GM12878 (cell line): Measurements from ENCODE around the gene CALY. TPM values are rescaled to one million over a fixed set of nuclear protein-coding genes. Genes with fewer than 3 reads are reported as not detected.

ENCODE experiments used
- ATAC-seq: fragments of 200-7000 bp; cut with Tn5 transposase; 3 replicates; pipeline ENCODE4 v1.9.1; 2020; ENCODE audit warnings: mild to moderate bottlenecking, moderate library complexity
- BruUV-seq: library from RNA; stranded (reverse); fragments of 400-500 nt; replicated peaks from 2 replicates; lab custom pipeline; 2021; lab: Mats Ljungman, UMichigan
- CTCF ChIA-PET: fragments of 300-600 bp; sonication (Branson Sonifier 250); formaldehyde crosslinking; extraction: SDS; loops from one replicate; lab custom pipeline; 2021; ENCODE audit warnings: inconsistent platforms; lab: Yijun Ruan, JAX
- POLR2A ChIA-PET: fragments of 350-600 bp; formaldehyde crosslinking; extraction: SDS; loops from one replicate; lab custom pipeline; 2021; ENCODE audit warnings: inconsistent platforms; lab: Charles Lee
- RAD21 ChIA-PET: fragments of 300-600 bp; sonication (Branson Sonifier 250); formaldehyde crosslinking; loops from one replicate; lab custom pipeline; 2023; ENCODE audit warnings: antibody characterized with exemption; ENCODE audit not compliant: unreplicated experiment; lab: Charles Lee
- SMC1A ChIA-PET: fragments of 300-600 bp; sonication (Branson Sonifier 250); formaldehyde crosslinking; loops from one replicate; lab custom pipeline; 2023; ENCODE audit not compliant: unreplicated experiment, uncharacterized antibody; lab: Charles Lee
- DNase-seq: peaks from one replicate; pipeline ENCODE4 v3.0.0-alpha.2; 2011; ENCODE audit warnings: low read depth, low spot score
- FAIRE-seq: peaks from 3 replicates; lab custom pipeline; 2011; peaks lifted over from hg19 to GRCh38; lab: Jason Lieb, UNC
- H2AFZ ChIP-seq: 2 replicates; pipeline ENCODE4 v1.6.0; 2011; ENCODE audit warnings: low read depth, low read length, control low read depth; ENCODE audit not compliant: control insufficient read depth
- H3K27ac ChIP-seq: 2 replicates; pipeline ENCODE4 v1.5.1; 2011; ENCODE audit warnings: control low read depth; ENCODE audit not compliant: control insufficient read depth, insufficient read depth
- H3K27me3 ChIP-seq, 2 experiments: replicated peaks in 1 of 2; 2 replicates each; pipeline versions ENCODE4 v1.6.0 to v1.6.1; 2011; ENCODE audit warnings: low read length in 1 of 2; ENCODE audit not compliant: control insufficient read depth in 2 of 2, insufficient read depth in 2 of 2
- H3K36me3 ChIP-seq, 2 experiments: 2 replicates each; pipeline ENCODE4 v1.5.1; 2011; ENCODE audit warnings: low read length in 1 of 2; ENCODE audit not compliant: control insufficient read depth in 2 of 2, insufficient read depth in 2 of 2
- H3K4me1 ChIP-seq: 2 replicates; pipeline ENCODE4 v1.6.1; 2011; ENCODE audit warnings: mild to moderate bottlenecking, low read length, moderate library complexity, mixed read lengths; ENCODE audit not compliant: control insufficient read depth, insufficient read depth
- H3K4me2 ChIP-seq: 2 replicates; pipeline ENCODE4 v1.6.0; 2011; ENCODE audit warnings: control low read depth; ENCODE audit not compliant: control insufficient read depth, insufficient read depth
- H3K4me3 ChIP-seq: fragments of 200-600 bp; sonication (generic); 2 replicates; pipeline ENCODE4 v1.5.1; 2016
- H3K79me2 ChIP-seq: 2 replicates; pipeline ENCODE4 v1.6.0; 2011; ENCODE audit warnings: low read length; ENCODE audit not compliant: control insufficient read depth, insufficient read depth
- H3K9ac ChIP-seq: 2 replicates; pipeline ENCODE4 v1.8.0; 2011; ENCODE audit warnings: low read length, control low read depth, mixed read lengths; ENCODE audit not compliant: control insufficient read depth, insufficient read depth
- H3K9me3 ChIP-seq: replicated peaks from 3 replicates; pipeline ENCODE4 v1.5.1; 2011; ENCODE audit warnings: mild to moderate bottlenecking, low read length; ENCODE audit not compliant: control insufficient read depth, insufficient read depth
- H4K20me1 ChIP-seq: 2 replicates; pipeline ENCODE4 v1.6.0; 2011; ENCODE audit not compliant: control insufficient read depth, insufficient read depth
- CBX5 ChIP-seq: sonication (generic); IDR thresholded peaks from 2 replicates; pipeline ENCODE4 v1.6.1; 2016; ENCODE audit warnings: low read depth, moderate library complexity, mild to moderate bottlenecking, inconsistent platforms
- HDAC2 ChIP-seq: fragments of 200-600 bp; sonication (generic); IDR thresholded peaks from 2 replicates; pipeline ENCODE4 v1.6.1; 2017
- MYC ChIP-seq: IDR thresholded peaks from 2 replicates; pipeline ENCODE4 v1.6.1; 2011; ENCODE audit warnings: mild to moderate bottlenecking, low read length, moderate library complexity, inconsistent platforms; ENCODE audit not compliant: insufficient read depth, insufficient replicate concordance, insufficient read length, severe bottlenecking
- NR2C1 ChIP-seq: fragments of 450-650 bp; IDR thresholded peaks from 2 replicates; pipeline ENCODE4 v1.6.1; 2017; ENCODE audit warnings: antibody characterized with exemption, mild to moderate bottlenecking, moderate library complexity
- RAD51 ChIP-seq: fragments of 450-650 bp; IDR thresholded peaks from 2 replicates; pipeline ENCODE4 v1.6.1; 2016; ENCODE audit warnings: moderate library complexity, mild to moderate bottlenecking, inconsistent platforms
- RCOR1 ChIP-seq: conservative IDR thresholded peaks from 2 replicates; pipeline ENCODE4 v1.6.1; 2012; ENCODE audit warnings: low read depth, low read length, improper control_type of control experiment
- SIN3A ChIP-seq: IDR thresholded peaks from 2 replicates; pipeline ENCODE4 v1.6.1; 2012; ENCODE audit warnings: low read depth, low read length, improper control_type of control experiment
- TAF1 ChIP-seq: IDR thresholded peaks from 2 replicates; pipeline ENCODE4 v1.6.1; 2011; ENCODE audit warnings: mild to moderate bottlenecking, low read depth, low read length, borderline replicate concordance
- ZNF24 ChIP-seq: fragments of 450-650 bp; IDR thresholded peaks from 2 replicates; pipeline ENCODE4 v1.6.1; 2017; ENCODE audit warnings: antibody characterized with exemption, mild to moderate bottlenecking
- WGBS: methylation state at CpG from one replicate; pipeline ENCODE4 v1.1.6; 2016; ENCODE audit warnings: low lambda C conversion rate; ENCODE audit not compliant: insufficient replicate concordance, insufficient coverage; ENCODE audit errors: missing lambda C conversion rate; 5-methylcytosine and 5-hydroxymethylcytosine counted together
- in situ Hi-C: fragments of 300-500 bp; cut with MboI; formaldehyde crosslinking; loops from 9 replicates; pipeline ENCODE4 v1.14.3; 2018; ENCODE audit warnings: mixed read lengths
- intact Hi-C: fragments of 100-400 bp; cut with micrococcal nuclease; formaldehyde crosslinking; loops from one replicate; pipeline ENCODE4 v1.14.2; 2022; ENCODE audit not compliant: unreplicated experiment
- polyA plus RNA-seq, 11 experiments: library from polyadenylated mRNA; depleted of rRNA in 4 of 11; unstranded in 6 of 11; stranded (reverse) in 5 of 11; fragments of >200 nt; fragmentation: Nextera tagmentation in 4 of 11; fragmentation: Illumina TruSeq in 1 of 11; extraction: Ambion mirVana in 4 of 11; extraction: Trizol in 1 of 11; gene quantifications; 1 replicate in 1 of 11; 2 replicates in 10 of 11; pipeline versions ENCODE4 v1.2.1 to v1.2.3, GENCODE V29; 2011 to 2016; ENCODE audit warnings: inconsistent platforms in 2 of 11, missing spikeins in 2 of 11, low read depth in 1 of 11
- total RNA-seq, 4 experiments: library from RNA; depleted of rRNA in 3 of 4; stranded (reverse); fragments of >200 nt in 3 of 4; fragmentation: Illumina TruSeq in 1 of 4; extraction: Trizol in 1 of 4; gene quantifications; 2 replicates each; pipeline versions ENCODE4 v1.2.1 to v1.2.3, GENCODE V29; 2013 to 2021
- TF ChIP-seq, protein P1 (sequence below): fragments of 150-350 bp; IDR thresholded peaks from 2 replicates; pipeline ENCODE4 v1.6.1; 2014; ENCODE audit warnings: mild to moderate bottlenecking, low read depth, low read length

CALY gene
- total and polyA plus RNA-seq, 10 of the 15 experiments (the other 5 are each of a cell fraction or from before 2014, with no cell fraction given) = 0.07 TPM; not detected in 9

DNA sequence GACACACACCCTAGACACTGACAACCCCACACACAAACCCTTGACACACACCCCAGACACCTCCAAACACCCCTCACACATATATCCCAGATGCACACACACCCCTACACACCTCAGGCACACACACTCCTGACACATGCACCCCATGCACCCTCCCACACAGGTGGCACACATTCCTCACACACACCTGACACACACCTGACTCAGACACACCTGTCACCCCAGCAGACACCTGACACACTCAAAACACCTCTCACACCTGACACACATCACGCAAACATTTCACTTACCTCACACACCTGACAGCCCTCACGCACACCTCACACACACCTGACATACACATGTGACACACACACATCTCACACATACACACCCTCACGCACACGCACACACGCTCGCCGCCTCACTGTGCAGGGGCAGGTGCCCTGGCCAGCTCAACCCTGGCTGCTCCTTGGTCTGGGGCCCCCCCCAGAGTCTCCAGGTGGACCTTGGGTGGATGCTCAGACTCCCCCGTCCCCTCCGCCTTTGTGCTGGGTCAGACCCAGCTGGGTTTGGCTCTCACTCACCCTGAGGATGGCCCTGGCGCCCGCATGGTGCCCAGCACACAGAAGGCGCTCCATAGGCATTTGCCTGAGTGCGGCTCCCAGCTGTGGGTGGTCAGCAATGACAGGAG is 3.1 kb upstream of the CALY start:
- BruUV-seq = no TSS peak
- no peak for DNase-seq
- H3K27me3 ChIP-seq = peaks cover 4 to 9% of the 10 kb centered on the region in 2 experiments
- ChIA-PET CTCF (no interaction called here), SMC1A (no interaction called here), POLR2A (no interaction called here), RAD21 (no interaction called here)
- no peak for FAIRE-seq
- H3K9ac ChIP-seq = no peak overlapping the region
- H3K9me3 ChIP-seq = no peaks in the 10 kb centered on the region; the same call in 2 of the 3 replicates
- H3K79me2 ChIP-seq = no peaks in the 10 kb centered on the region
- no peak overlapping the region for H3K27ac ChIP-seq
- H3K4me1 ChIP-seq = no peaks in the 10 kb centered on the region
- H4K20me1 ChIP-seq = no peaks in the 10 kb centered on the region
- H3K36me3 ChIP-seq = no peaks in the 10 kb centered on the region
- no peak overlapping the region for H3K4me2 ChIP-seq
- no peak overlapping the region for H2AFZ ChIP-seq
- ATAC-seq = no peak
- WGBS = 82% methylated on average over 13 of the region's 13 CpGs
- TF ChIP-seq SIN3A (no peak), ZNF24 (no peak), MYC (no peak), NR2C1 (no peak), RAD51 (no peak), TAF1 (no peak), RCOR1 (no peak), CBX5 (no peak), HDAC2 (no peak)
- TF ChIP-seq, protein P1, sequence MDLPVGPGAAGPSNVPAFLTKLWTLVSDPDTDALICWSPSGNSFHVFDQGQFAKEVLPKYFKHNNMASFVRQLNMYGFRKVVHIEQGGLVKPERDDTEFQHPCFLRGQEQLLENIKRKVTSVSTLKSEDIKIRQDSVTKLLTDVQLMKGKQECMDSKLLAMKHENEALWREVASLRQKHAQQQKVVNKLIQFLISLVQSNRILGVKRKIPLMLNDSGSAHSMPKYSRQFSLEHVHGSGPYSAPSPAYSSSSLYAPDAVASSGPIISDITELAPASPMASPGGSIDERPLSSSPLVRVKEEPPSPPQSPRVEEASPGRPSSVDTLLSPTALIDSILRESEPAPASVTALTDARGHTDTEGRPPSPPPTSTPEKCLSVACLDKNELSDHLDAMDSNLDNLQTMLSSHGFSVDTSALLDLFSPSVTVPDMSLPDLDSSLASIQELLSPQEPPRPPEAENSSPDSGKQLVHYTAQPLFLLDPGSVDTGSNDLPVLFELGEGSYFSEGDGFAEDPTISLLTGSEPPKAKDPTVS = no peak
- TF ChIP-seq, all 136 proteins: peak for 0
- no peak overlapping the region for H3K4me3 ChIP-seq
- in situ Hi-C loops = no loop called here
- intact Hi-C loops = no loop called here
